RPMI7951 (cell line): Measurements from ENCODE around the gene GLIPR1. TPM values are rescaled to one million over a fixed set of nuclear protein-coding genes. Genes with fewer than 3 reads are reported as not detected.
"Not testable (repeated sequence)": the region's sequence is repeated elsewhere in the genome, so short reads cannot be mapped to it uniquely, and the experiment has no call there.

Experiments used
- DNase-seq: peaks from one replicate; pipeline ENCODE4 v3.0.0-alpha.2; 2012; ENCODE audit warnings: low read depth
- total RNA-seq: library from RNA; depleted of rRNA; stranded (reverse); fragments of >200 nt; shearing (Covaris generic); gene quantifications from 2 replicates; pipeline ENCODE4 v1.2.3, GENCODE V29; 2014

GLIPR1 gene
- total RNA-seq, 1 experiment from 2014 or later: 46.3 TPM

DNA sequence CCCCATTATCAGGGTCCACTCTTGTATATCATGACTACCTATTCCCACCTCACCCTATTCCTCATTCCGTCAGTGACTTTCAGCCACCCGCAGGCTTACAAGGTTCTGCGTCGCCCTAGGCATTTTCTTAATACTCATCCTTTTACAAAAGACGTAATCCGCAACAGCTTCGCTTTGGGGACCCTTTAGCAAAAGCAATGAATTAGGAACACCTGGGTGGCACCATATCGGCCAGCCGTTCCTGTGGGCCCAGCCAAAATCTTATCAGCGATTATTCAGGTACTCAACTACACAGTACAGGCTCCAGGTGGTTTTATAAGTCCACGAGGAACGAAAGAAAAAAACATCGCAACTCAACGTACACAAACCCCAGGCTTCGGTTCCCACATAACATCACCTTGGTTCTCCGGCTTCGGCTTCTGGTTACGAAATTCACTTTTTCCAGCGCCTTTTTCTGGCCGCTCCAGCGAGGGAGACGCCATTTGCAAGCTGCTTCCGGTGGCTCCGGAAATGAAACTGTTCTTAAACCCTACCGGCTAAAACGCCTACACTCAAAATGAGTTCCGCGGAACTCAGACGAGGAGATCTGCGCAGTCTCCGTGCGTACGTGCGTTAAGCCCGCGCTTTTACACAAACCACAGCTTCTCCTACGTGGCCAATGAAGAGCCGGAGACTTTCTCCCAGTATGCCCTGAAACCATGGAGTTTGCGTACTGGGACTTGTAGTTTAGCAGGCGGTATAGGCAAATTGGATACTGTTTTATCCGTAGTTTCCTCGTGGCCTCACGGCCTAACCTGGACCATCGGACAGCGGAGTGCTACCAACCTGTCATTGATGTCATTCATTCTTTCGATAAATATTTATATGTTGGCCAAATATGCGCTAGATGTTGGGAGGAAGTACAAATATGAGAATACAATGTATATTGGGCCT is 30.8 kb downstream of the GLIPR1 start, which contains the start of gene KRR1:
TSS of gene KRR1 (minus strand) at position 494 of the 933 bp plus-strand sequence. CDS start at position 482, 12 bp downstream.
- DNase-seq: peak; percentile 97

DNA sequence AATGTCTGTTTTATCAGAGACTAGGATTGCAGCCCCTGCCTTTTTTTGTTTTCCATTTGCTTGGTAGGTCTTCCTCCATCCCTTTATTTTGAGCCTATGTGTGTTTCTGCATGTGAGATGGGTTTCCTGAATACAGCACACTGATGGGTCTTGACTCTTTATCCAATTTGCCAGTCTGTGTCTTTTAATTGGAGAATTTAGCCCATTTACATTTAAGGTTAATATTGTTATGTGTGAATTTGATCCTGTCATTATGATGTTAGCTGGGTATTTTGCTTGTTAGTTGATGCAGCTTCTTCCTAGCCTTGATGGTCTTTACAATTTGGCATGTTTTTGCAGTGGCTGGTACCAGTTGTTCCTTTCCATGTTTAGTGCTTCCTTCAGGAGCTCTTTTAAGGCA is 40.7 kb downstream of the GLIPR1 start:
- DNase-seq: not testable (repeated sequence)

DNA sequence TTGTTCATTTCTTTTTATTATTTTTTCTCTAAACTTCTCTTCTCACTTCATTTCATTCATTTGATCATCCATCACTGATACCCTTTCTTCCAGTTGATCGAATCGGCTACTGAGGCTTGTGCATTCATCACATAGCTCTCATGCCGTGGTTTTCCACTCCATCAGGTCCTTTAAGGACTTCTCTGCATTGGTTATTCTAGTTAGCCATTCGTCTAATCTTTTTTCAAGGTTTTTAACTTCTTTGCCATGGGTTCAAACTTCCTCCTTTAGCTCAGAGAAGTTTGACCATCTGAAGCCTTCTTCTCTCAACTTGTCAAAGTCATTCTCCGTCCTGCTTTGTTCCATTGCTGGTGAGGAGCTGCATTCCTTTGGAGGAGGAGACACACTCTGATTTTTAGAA is 41.6 kb downstream of the GLIPR1 start:
- not testable (repeated sequence) for DNase-seq

DNA sequence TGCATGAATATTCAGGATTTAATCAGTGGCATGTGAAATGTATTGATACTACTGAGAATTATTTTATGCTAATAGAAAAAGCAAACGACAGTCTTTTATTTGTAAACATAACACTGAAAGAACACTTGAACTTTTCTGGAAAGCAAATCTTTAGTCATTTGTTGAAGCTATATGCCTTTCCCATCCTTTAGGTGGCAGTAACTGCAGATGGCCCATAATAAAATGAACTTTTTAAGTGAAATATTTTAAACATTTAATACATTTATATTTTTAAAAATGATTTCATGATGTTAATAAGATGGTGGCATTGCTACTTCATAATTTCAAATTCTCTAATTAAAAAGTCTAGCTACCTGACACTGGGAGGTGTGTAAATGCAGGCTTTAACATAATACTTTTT is 44.7 kb downstream of the GLIPR1 start:
- DNase-seq: no peak

DNA sequence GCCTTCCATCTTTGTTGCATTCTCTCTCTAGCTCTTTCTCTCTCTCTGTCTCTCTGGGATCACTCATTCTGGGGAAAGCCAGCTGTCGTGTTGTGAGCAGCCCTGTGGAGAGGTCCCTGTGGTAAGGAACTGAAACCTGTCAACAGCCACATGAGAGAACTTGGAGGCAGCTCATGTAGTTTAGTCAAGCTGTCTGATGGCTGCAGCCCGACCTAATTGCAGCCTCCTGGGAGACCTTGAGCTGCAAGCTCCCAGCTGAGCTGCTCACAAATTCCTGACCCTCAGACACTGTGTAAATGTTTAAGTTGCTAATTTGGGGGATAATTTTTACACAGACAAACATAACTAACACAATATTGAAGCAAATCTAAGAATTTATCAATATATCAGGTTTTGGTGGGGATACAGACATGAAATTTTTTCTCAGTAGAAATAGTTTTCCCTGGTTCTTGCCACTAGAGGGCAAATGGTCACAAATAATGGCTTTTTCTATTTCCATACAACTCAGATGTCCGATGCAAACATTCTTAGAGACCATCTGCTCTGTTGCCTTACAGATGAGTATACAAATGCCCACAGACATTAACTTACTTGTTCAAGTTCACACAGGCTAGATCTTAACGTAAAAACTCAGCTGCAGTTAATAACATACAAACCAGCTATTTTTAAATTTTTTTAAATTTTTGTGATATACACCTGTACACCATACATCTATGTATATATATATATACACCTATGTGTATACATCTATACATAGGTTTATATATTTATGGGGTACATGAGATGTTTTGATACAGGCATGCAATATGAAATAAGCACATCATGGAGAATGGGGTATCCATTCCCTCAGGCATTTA is 46.3 kb downstream of the GLIPR1 start:
- peak; percentile 71 for DNase-seq

DNA sequence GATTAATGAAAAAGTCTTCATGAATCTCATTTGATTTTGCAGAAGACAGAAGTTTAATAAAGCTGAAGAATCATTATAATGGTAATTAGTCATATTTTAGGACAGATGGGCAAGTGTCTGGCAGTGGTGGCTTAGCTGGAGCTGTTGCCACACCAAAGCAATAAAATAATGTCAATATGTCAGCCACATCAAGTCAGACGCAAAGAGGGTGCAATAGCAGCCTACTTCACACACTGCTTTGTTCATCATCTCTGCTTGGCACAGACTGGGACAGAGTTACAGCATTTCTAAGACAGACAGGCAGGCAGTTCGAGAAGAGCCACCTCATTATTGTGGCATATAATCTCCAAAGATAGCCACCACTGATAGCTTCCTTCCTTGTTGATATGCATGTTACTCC is 47.7 kb downstream of the GLIPR1 start:
- DNase-seq: no peak

DNA sequence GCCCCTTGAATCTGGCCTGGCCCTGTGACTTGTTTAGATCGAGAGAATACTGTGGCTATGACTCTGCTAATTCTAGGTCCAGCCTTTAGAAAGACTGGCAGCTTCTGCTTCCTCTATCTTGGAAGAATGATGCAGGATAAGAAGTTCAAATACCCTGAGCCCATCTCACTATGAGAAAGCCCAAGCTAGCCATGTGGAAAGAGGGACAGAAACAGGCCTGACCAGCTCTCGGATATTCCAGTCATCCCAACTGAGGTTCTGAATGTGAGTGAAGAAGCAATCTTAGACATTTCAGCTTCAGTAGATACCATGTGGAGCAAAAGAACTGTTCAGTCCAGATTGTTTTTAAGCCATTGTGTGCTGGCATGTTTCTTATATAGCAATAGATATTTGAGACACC is 48.1 kb downstream of the GLIPR1 start:
- DNase-seq: no peak

DNA sequence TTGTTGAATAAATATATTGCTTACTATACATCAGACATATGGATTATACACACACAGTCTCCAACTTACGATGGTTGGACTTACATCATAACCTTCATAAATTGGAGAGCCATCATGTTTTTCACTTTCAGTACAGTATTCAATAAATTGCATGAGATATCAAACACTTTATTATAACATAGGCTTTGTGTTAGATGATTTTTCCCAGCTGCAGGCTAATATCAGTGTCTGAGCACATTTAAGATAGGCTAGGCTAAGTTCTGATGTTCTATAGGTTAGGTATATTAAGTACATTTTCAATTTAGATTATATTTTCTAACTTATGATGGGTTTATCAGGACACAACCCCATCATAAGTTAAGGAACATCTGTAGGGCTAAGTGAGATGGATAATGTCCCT is 48.8 kb downstream of the GLIPR1 start:
- no peak for DNase-seq

DNA sequence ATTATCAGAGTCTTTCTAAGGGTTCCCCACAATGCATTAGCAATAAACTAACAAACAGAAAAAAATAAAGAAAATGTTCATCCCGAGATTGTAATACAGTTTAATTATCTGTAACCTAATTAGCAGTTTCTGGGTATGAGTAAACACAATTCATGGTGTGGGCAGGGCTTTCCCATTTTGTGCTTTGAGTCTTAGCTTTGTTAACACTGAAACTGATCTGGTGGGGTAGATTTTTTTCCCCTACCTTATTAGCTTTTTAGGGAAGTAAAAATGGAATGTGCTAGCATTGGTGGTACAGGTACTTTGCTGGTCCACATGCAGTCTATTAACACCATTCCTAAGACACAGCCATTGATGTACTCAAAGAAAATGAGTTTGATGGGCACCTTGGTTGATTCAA is 49.3 kb downstream of the GLIPR1 start:
- no peak for DNase-seq

DNA sequence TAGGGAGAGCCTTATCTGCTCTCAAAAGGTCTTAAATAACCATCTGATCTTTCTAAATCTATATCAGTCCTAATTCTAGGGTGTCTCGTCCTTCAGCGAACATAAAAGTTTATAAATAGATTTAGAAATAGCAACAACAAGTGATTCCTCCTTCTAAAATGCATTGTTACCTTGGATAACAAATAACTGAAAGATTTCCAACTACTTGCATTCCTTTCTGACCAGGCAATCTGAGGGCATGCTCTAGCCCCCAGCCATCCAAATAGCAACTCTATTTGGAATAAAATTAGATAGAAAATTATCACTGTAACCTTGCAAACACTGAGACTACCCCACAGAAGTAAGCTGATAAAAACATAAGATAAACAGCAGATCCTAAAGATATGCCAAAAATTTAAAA is 52.7 kb downstream of the GLIPR1 start:
- DNase-seq: no peak

DNA sequence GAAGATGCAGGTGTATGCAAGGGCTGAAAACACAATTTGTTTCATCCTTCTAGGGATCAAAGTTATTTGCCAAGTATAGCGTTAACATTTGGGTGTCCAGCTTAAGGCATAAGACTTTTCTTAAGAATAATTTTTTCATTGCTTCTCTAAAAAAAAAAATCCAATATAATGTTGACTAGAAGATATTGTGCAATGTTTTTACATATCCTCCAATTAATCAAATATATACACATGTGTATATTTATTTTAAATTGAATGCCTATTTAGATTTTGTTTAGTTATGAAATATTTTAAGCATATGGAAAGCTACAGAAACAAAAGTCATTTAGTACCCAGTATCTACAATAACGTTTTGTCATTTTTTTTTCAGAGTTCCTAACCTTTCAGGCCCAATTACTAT is 59.3 kb downstream of the GLIPR1 start:
- no peak for DNase-seq

DNA sequence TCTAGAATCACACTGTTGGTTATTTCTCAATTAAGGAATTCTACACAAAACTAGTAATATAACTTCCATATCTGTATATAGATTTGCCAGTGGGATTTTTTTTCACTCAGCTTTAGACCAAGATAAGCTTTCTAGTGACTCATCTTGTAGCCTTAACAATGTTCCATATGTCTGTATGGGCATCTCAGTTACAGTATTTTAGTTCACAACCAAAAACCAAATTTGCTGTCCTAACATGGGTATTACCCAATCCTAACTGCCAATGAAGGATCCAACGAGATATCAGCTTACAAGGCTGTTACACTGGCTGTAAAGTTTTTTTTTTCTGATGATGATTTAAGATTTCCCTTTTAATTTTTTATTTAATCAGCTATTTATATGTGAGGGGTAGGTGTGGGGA is 62.4 kb downstream of the GLIPR1 start:
- peak; percentile 33 for DNase-seq

DNA sequence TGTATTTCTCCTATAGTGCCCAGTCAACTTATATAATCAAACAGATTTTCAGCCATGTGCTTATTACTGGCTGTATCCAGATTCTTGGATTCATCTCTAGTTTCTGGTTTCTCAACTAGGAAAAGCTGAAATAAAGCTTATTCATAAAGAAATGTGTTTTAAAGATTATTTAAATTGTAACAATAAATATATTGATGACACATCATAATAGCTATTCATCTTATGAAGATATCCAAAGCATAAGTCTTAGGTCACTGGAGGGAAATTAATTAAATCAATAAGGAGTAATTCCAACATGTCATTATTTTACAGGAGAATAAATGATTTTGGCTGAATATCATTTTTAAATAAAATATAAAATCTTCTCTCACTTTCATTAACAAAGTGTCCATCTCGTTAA is 63.0 kb downstream of the GLIPR1 start:
- no peak for DNase-seq

DNA sequence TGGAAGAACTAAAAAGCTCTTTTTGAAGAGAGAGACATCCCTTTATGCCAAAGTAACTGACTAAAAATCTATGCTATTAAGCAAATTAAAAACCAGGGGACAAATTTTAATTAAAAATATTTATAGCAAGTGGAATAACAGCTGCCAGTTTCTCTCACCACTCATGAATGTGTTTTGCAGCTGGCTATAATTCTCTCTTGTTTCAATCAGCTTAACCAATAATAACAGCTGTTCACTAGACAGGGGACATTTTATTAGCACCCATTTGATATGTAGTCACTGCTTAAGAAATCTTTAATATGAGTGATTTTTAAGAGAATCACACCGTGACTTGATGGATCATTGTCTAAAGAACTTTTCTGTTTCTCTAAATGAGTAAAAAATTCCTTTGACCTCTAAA is 65.1 kb downstream of the GLIPR1 start:
- no peak for DNase-seq

DNA sequence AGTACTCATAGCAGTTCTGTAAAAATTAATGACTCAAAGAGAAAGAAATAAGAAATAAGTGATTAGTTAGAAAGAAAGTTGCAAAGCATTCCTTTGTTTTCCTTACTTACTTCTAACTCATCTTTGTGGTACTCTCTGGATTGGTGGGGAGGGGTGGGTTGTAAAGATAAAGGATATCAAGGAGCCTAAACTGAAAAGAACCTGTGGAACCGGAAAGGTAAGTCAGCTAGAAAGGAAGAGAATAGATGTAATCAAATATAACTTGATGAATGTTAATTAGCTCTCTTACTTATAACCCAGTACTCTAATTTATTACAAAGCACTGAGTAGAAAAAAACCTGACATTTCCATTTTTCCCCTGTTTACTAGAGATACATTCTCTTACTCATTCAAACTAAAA is 68.3 kb downstream of the GLIPR1 start:
- DNase-seq: no peak

DNA sequence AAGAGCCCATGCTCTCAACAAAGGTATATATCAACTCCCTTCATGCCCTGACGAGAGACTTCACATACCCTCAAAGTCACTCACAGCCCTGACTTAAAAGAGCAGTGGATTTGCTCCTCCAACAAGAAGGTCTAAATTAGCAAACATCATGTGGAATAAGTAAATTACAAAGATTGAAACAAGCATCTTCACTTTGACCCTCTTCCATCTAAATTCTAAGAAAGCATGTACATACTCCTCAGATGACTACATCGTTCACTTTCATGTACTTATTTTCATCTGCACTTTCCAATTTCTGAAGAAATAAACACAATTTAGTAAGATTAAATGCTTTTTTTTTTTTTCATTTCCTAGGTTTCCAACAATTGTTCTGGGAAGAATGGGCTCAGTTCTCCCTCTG is 69.4 kb downstream of the GLIPR1 start:
- no peak for DNase-seq

DNA sequence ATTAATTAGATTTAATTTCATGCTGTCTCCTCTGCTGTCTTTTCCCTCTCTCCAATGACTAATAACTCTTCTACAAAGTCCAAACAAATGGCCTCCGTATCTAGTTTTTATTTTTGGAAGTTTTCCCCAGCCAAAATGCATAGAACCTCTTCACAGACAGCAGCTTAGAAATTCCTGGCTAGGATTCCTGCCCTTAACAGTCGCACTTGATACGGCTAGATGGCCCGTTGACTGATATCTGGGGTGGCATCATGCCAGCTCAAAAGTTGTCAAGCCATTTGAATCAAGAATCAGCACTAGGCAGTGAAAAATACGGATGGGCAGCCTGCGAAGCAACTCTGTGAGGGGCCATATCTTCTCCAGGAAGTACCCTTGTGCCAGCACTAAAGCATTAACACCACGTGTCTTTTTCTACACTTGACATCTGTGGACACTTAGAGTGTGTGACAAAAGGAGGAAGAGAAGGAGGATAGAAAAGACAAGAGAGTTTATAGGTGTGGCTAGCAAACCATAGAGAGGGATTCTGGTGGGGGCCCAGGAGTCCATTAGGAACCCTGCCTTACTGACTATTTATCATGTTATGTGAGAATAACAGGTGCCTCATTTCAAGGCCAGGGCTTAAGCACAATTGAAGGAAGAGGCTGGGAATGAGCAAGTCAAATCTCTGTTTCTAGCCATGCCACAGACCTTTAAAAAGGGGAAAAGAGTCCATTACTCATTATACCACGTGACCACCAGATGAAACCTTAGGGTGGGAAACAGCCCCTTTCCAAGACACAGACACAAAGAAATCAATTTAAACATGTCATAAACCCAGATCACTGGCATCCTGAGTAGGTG is 70.1 kb downstream of the GLIPR1 start:
- peak; percentile 35 for DNase-seq

DNA sequence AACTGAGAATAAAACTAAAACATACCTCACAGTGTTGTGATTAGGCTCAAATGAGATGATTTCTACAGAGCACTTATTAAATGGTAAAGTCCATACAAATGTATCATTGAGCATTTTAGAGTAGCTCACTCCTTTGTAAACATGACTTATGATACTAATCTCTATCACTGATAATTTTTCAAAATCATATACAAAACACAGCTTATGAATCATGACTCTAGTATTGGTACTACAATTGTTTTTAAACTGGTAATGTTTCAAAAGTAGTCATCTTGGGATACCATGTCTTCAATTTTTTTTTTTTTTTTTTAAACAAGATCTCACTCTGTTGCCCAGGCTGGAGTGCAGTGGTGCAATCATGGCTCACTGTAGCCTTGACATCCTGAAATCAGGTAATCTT is 70.9 kb downstream of the GLIPR1 start:
- no peak for DNase-seq

DNA sequence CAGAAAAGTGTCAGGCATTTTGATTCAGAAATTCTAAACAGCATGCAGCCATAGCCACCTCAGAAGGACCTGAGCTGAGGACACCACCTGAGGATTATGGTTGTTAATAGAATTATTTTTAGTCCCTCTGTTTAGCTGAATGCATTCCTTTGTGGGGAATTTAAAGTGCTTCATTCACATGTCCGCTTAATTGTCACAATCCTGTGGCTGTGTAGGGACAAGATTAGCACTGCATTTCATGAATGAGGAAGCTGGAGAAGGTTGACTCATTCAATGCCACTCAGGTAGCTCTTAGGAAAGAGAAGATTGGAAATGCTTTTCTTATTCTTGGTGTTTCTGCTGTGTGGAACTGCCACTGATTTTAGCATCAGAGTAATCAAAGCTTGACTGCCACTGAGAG is 72.8 kb downstream of the GLIPR1 start:
- DNase-seq: no peak
